K562 (cell line): ENCODE results near the gene BCL2L1. TPM values are rescaled to one million over a fixed set of nuclear protein-coding genes. Genes with fewer than 3 reads are reported as not detected.
"Not testable (repeated sequence)": the region's sequence is repeated elsewhere in the genome, so short reads cannot be mapped to it uniquely, and the experiment has no call there.

Experiments
- ATAC-seq: fragments of 200-7000 bp; cut with Tn5 transposase; 3 replicates; pipeline ENCODE4 v1.9.1; 2020; ENCODE audit warnings: moderate library complexity
- BruUV-seq: library from RNA; stranded (reverse); fragments of 400-500 nt; replicated peaks from 2 replicates; lab custom pipeline; 2021; lab: Mats Ljungman, UMichigan
- CTCF ChIA-PET: fragments of 300-600 bp; formaldehyde crosslinking; extraction: SDS; loops from one replicate; lab custom pipeline; 2021; ENCODE audit warnings: low intra/inter-chr PET ratio; lab: Yijun Ruan, JAX
- POLR2A ChIA-PET: fragments of 300-600, 350-650 bp; sonication (Branson Sonifier 250); formaldehyde crosslinking; extraction: SDS; loops from one replicate; lab custom pipeline; 2021; ENCODE audit warnings: antibody characterized with exemption, inconsistent platforms; lab: Yijun Ruan, JAX
- DNase-seq, 4 experiments: peaks; one replicate each; pipeline versions ENCODE4 v3.0.0 to v3.0.0-alpha.2; 2011 to 2018; ENCODE audit warnings: low spot score in 3 of 4, mixed read lengths in 3 of 4; ENCODE audit errors: extremely low read depth in 1 of 4
- FAIRE-seq: peaks from 2 replicates; lab custom pipeline; 2011; peaks lifted over from hg19 to GRCh38; lab: Jason Lieb, UNC
- H2AFZ ChIP-seq: 2 replicates; pipeline ENCODE4 v1.6.0; 2011; ENCODE audit warnings: low read depth, low read length, control low read depth, inconsistent platforms
- H3K27ac ChIP-seq: fragments of 200-600 bp; 3 replicates; pipeline ENCODE4 v1.8.0; 2011; ENCODE audit warnings: low read depth, mild to moderate bottlenecking, control low read depth, inconsistent platforms, low read length, moderate library complexity, mixed read lengths; ENCODE audit errors: extremely low read depth
- H3K27me3 ChIP-seq, 2 experiments: fragments of 300-600 bp in 1 of 2; 2 replicates in 1 of 2; 3 replicates in 1 of 2; pipeline versions ENCODE4 v1.6.0 to v1.8.0; 2011; ENCODE audit warnings: inconsistent platforms in 2 of 2, low read length in 2 of 2, mild to moderate bottlenecking in 1 of 2, mixed read lengths in 1 of 2, moderate library complexity in 1 of 2; ENCODE audit not compliant: control insufficient read depth in 2 of 2, insufficient read depth in 2 of 2
- H3K36me3 ChIP-seq: fragments of 300-600 bp; 3 replicates; pipeline ENCODE4 v1.8.0; 2011; ENCODE audit warnings: mild to moderate bottlenecking, low read length, inconsistent platforms; ENCODE audit not compliant: control insufficient read depth, insufficient read depth
- H3K4me1 ChIP-seq, 2 experiments: fragments of 200-600 bp in 1 of 2; replicated peaks in 1 of 2; 2 replicates in 1 of 2; 3 replicates in 1 of 2; pipeline versions ENCODE4 v1.5.1 to v1.8.0; 2011; ENCODE audit warnings: inconsistent platforms in 2 of 2, low read length in 2 of 2, mild to moderate bottlenecking in 1 of 2, mixed read lengths in 1 of 2, moderate library complexity in 1 of 2; ENCODE audit not compliant: control insufficient read depth in 2 of 2, insufficient read depth in 2 of 2
- H3K4me2 ChIP-seq: 2 replicates; pipeline ENCODE4 v1.6.1; 2011; ENCODE audit warnings: low read length, control low read depth, inconsistent platforms, mixed read lengths; ENCODE audit not compliant: insufficient read depth
- H3K4me3 ChIP-seq: fragments of 200-600 bp; sonication (generic), shearing (Covaris generic); 2 replicates; pipeline ENCODE4 v1.5.1; 2016; ENCODE audit warnings: control low read depth, inconsistent platforms
- H3K79me2 ChIP-seq: fragments of 200-600 bp; 3 replicates; pipeline ENCODE4 v1.8.0; 2011; ENCODE audit warnings: low read length, inconsistent platforms; ENCODE audit not compliant: control insufficient read depth, insufficient read depth
- H3K9ac ChIP-seq, 2 experiments: 2 replicates each; pipeline versions ENCODE4 v1.6.0 to v1.6.1; 2011; ENCODE audit warnings: low read depth in 2 of 2, low read length in 2 of 2, control low read depth in 1 of 2, inconsistent platforms in 1 of 2, mild to moderate bottlenecking in 1 of 2, mixed read lengths in 1 of 2; ENCODE audit not compliant: insufficient read depth in 1 of 2
- H3K9me1 ChIP-seq: one replicate; pipeline ENCODE4 v1.6.0; 2011; ENCODE audit warnings: inconsistent platforms, mild to moderate bottlenecking, low read length, moderate library complexity; ENCODE audit not compliant: control insufficient read depth, insufficient read depth
- H3K9me3 ChIP-seq: replicated peaks from 2 replicates; pipeline ENCODE4 v1.5.1; 2011; ENCODE audit warnings: low read depth, low read length, inconsistent platforms; ENCODE audit not compliant: control insufficient read depth, insufficient read depth
- H4K20me1 ChIP-seq: replicated peaks from 2 replicates; pipeline ENCODE4 v1.6.1; 2011; ENCODE audit warnings: low read length, inconsistent platforms, mixed read lengths; ENCODE audit not compliant: control insufficient read depth, insufficient read depth
- GATAD2A ChIP-seq: fragments of 450-650 bp; IDR thresholded peaks from 2 replicates; pipeline ENCODE4 v1.6.1; 2017
- MEIS2 ChIP-seq: fragments of 450-650 bp; IDR thresholded peaks from 2 replicates; pipeline ENCODE4 v1.6.1; 2014; ENCODE audit warnings: mild to moderate bottlenecking; ENCODE audit not compliant: partially characterized antibody
- NFE2L1 ChIP-seq: fragments of 450-650 bp; IDR thresholded peaks from 2 replicates; pipeline ENCODE4 v1.6.1; 2016; ENCODE audit warnings: missing genetic modification characterization, low read depth, mild to moderate bottlenecking, missing compliant biosample characterization, moderate library complexity, borderline replicate concordance
- ZNF384 ChIP-seq: IDR thresholded peaks from 2 replicates; pipeline ENCODE4 v1.6.1; 2012; ENCODE audit warnings: low read depth, low read length, improper control_type of control experiment
- WGBS: fragments of 100-300 bp; shearing (Covaris generic); methylation state at CpG from one replicate; pipeline ENCODE4 v1.1.6; 2016; ENCODE audit warnings: low coverage, mixed read lengths; ENCODE audit not compliant: insufficient coverage; ENCODE audit errors: missing lambda C conversion rate; 5-methylcytosine and 5-hydroxymethylcytosine counted together
- in situ Hi-C: fragments of 300-500 bp; cut with MboI; formaldehyde crosslinking; loops from 4 replicates; pipeline ENCODE4 v1.15.0; 2018; ENCODE audit warnings: inconsistent platforms, mixed read lengths
- intact Hi-C: fragments of 100-400 bp; cut with micrococcal nuclease; formaldehyde crosslinking; loops from 2 replicates; pipeline ENCODE4 v1.14.2; 2022
- polyA plus RNA-seq, 8 experiments: library from polyadenylated mRNA; depleted of rRNA in 4 of 8; stranded (reverse) in 5 of 8; unstranded in 3 of 8; fragments of >200 nt; fragmentation: Nextera tagmentation in 2 of 8; fragmentation: Illumina TruSeq in 1 of 8; extraction: Ambion mirVana in 2 of 8; extraction: Trizol in 1 of 8; gene quantifications; 2 replicates each; pipeline versions ENCODE4 v1.2.1 to v1.2.3, GENCODE V29; 2011 to 2014; ENCODE audit warnings: inconsistent platforms in 1 of 8, missing spikeins in 1 of 8
- total RNA-seq, 7 experiments: library from RNA; depleted of rRNA in 6 of 7; stranded (reverse); fragments of >200 nt in 6 of 7; fragmentation: Illumina TruSeq in 2 of 7; extraction: Trizol in 2 of 7; gene quantifications; 2 replicates each; pipeline versions ENCODE4 v1.2.1 to v1.2.3, GENCODE V29; 2011 to 2021; ENCODE audit warnings: low replicate concordance in 1 of 7
- TF ChIP-seq, protein P1 (sequence below), 2 experiments: IDR thresholded peaks in 1 of 2; conservative IDR thresholded peaks in 1 of 2; 2 replicates each; pipeline ENCODE4 v1.6.1; 2016; ENCODE audit warnings: low read depth in 2 of 2, mild to moderate bottlenecking in 1 of 2, missing compliant biosample characterization in 1 of 2, missing genetic modification characterization in 1 of 2, moderate library complexity in 1 of 2

The BCL2L1 gene
- total and polyA plus RNA-seq, 9 of the 15 experiments (the other 6 are each of a cell fraction or from before 2014, with no cell fraction given) = 3.3 to 182 (median 120) TPM

DNA sequence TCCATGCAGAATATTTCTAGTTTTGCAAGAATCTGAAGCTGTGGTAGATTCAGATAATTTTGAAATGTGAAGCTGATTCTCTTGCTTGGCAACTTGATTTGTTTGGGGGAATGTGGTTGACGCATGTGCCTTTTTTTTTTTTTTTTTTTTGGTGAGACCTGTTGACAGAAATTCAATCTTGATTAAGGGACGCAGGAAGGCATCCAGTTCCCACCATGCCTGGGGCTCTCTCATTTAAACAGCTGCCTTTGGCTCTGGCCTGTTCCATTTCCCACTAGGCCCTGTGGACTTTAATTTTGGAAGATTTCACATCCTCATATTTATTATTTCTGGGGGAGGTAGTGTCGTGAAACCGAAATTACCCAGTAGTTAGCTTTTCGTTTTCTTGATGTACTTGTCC, 25.0 kb upstream of the BCL2L1 start:
- no peak overlapping the region for H3K4me3 ChIP-seq
- H3K27ac ChIP-seq = no peak overlapping the region
- peaks cover 6% of the 10 kb centered on the region for H4K20me1 ChIP-seq
- peaks cover 2% of the 10 kb centered on the region for H3K9me1 ChIP-seq
- ATAC-seq (peak; percentile 30; the same call in 1 of the 3 replicates), DNase-seq (no peak), FAIRE-seq (no peak)
- in situ Hi-C loops = no loop called here
- 92% methylated on average over 4 of the region's 5 CpGs for WGBS
- POLR2A ChIA-PET = interaction anchor here (0.6 to 1.4 kb wide), 5 partner anchors 9 to 113 kb away, joined by 3 to 7 read pairs (median 4); partner anchors contain the start of gene TPX2
- intact Hi-C loops = no loop called here
- H3K4me1 ChIP-seq = peaks cover 0 to 6% of the 10 kb centered on the region in 2 experiments; a peak in 1 of 5 replicates
- H3K9me3 ChIP-seq = no peaks in the 10 kb centered on the region
- H3K4me2 ChIP-seq = no peak overlapping the region
- no TSS peak for BruUV-seq
- no peaks in the 10 kb centered on the region for H3K27me3 ChIP-seq
- peaks cover 91% of the 10 kb centered on the region for H3K79me2 ChIP-seq
- H2AFZ ChIP-seq = no peak overlapping the region
- H3K36me3 ChIP-seq = peaks cover 83% of the 10 kb centered on the region
- CTCF ChIA-PET = no interaction called here
- no peak overlapping the region for H3K9ac ChIP-seq
- TF ChIP-seq ZNF384 (peak; percentile 75), MEIS2 (peak; percentile 26), NFE2L1 (tag) (no peak), GATAD2A (no peak)
- TF ChIP-seq, protein P1, sequence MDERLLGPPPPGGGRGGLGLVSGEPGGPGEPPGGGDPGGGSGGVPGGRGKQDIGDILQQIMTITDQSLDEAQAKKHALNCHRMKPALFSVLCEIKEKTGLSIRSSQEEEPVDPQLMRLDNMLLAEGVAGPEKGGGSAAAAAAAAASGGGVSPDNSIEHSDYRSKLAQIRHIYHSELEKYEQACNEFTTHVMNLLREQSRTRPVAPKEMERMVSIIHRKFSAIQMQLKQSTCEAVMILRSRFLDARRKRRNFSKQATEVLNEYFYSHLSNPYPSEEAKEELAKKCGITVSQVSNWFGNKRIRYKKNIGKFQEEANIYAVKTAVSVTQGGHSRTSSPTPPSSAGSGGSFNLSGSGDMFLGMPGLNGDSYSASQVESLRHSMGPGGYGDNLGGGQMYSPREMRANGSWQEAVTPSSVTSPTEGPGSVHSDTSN (CRISPR knock-in tag; IDR thresholded peaks at IDR 0.05; ENCODE audit: low read depth) = no peak
- TF ChIP-seq, protein P1 (tag; conservative IDR thresholded peaks at IDR 0.05; ENCODE audit: low read depth) = peak; percentile 55
- TF ChIP-seq, all 486 proteins: peak for 3

DNA sequence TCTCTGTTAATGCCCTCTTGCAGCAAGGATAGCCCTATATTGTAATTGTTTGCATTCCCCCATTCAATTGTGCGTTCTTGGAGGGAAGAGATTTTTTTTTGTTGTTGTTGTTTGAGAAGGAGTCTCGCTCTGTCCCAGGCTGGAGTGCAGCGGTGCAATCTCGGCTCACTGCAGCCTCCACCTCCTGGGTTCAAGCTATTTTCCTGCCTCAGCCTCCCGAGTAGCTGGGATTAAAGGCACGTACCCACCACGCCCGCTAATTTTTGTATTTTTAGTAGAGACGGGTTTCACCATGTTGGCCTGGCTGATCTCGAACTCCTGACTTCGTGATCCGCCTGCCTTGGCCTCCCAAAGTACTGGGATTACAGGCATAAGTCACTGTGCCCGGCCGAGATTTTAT, 24.4 kb upstream of the BCL2L1 start:
- H3K9me1 ChIP-seq, DNase-seq, BruUV-seq, H3K27me3 ChIP-seq, H3K4me2 ChIP-seq, H3K9me3 ChIP-seq, H2AFZ ChIP-seq, ATAC-seq, CTCF ChIA-PET, H3K27ac ChIP-seq, H3K4me3 ChIP-seq, H3K4me1 ChIP-seq, intact Hi-C loops, H3K9ac ChIP-seq, FAIRE-seq, H4K20me1 ChIP-seq, in situ Hi-C loops: not testable (repeated sequence)
- POLR2A ChIA-PET = interaction anchor here (0.6 to 1.4 kb wide), 4 partner anchors 8 to 112 kb away, joined by 3 to 7 read pairs (median 4); partner anchors contain the start of gene TPX2
- peaks cover 82% of the 10 kb centered on the region for H3K36me3 ChIP-seq
- H3K79me2 ChIP-seq = peaks cover 91% of the 10 kb centered on the region
- whole genome bisulfite sequencing = 89% methylated on average over 14 of the region's 14 CpGs
